ENCODE measurements around the gene KRTAP1-1.
"Not testable (repeated sequence)": the region's sequence is repeated elsewhere in the genome, so short reads cannot be mapped to it uniquely, and the experiment has no call there.

The KRTAP1-1 gene

DNA sequence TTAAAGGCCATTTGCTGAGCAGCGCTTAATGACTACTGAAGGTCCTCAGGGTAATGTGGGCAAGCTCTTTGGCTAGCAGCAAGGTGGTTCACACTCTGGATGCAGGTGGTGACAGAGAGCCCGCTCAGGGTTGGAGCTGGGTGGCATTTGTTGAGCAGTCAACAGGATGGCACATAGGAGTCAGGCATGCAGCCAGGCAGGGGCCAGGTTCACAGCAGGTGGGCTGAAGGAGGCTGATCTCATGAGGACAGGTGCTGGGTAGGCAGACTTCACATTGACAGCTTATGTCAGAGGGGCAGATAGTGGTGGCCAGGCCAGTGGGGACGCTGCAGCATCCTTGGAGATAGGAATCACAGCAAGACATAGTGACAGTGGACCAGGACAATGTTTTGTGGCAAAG, 36.9 kb downstream of the KRTAP1-1 start:
- H3K36me3 ChIP-seq, result no peaks in the 10 kb centered on the region
- no peak overlapping the region for H3K4me3 ChIP-seq (ENCODE audit: low read depth, low read length)
- peak; percentile 21 for DNase-seq
- TF ChIP-seq, protein P1, sequence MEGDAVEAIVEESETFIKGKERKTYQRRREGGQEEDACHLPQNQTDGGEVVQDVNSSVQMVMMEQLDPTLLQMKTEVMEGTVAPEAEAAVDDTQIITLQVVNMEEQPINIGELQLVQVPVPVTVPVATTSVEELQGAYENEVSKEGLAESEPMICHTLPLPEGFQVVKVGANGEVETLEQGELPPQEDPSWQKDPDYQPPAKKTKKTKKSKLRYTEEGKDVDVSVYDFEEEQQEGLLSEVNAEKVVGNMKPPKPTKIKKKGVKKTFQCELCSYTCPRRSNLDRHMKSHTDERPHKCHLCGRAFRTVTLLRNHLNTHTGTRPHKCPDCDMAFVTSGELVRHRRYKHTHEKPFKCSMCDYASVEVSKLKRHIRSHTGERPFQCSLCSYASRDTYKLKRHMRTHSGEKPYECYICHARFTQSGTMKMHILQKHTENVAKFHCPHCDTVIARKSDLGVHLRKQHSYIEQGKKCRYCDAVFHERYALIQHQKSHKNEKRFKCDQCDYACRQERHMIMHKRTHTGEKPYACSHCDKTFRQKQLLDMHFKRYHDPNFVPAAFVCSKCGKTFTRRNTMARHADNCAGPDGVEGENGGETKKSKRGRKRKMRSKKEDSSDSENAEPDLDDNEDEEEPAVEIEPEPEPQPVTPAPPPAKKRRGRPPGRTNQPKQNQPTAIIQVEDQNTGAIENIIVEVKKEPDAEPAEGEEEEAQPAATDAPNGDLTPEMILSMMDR (IDR thresholded peaks at IDR 0.05; ENCODE audit: low read depth, low read length), result no peak
- H3K9me3 ChIP-seq (ENCODE audit: severe bottlenecking), result no peaks in the 10 kb centered on the region
- no peak overlapping the region for H3K27ac ChIP-seq
- no peaks in the 10 kb centered on the region for H3K27me3 ChIP-seq (ENCODE audit: insufficient read depth, low read depth, severe bottlenecking)

DNA sequence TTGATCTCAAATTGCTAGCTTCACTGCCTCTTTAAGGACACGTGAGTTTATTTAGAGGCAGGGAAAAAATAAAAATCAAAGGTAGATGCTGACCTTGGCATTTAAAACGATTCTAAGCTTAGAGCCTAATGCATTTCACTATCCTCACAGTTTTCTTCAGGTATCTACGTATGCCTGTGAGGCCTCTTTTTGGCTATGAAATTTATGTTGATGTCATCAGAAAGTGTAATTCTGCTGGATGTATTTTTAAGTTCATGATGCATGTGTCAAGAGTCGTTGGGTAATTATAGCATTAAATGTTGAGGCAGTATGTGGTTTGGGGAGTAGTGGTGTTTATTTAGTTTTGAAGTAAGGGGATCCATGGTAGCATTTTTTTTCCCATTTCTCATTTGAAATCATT, 37.3 kb downstream of the KRTAP1-1 start:
- Histone ChIP-seq H3K27ac (no peak overlapping the region), H3K4me3 (ENCODE audit: low read depth, low read length) (no peak overlapping the region), H3K36me3 (no peaks in the 10 kb centered on the region), H3K9me3 (ENCODE audit: severe bottlenecking) (no peaks in the 10 kb centered on the region), H3K27me3 (ENCODE audit: insufficient read depth, low read depth, severe bottlenecking) (no peaks in the 10 kb centered on the region)
- no peak for DNase-seq
- TF ChIP-seq, protein P1 (IDR thresholded peaks at IDR 0.05; ENCODE audit: low read depth, low read length), result no peak

DNA sequence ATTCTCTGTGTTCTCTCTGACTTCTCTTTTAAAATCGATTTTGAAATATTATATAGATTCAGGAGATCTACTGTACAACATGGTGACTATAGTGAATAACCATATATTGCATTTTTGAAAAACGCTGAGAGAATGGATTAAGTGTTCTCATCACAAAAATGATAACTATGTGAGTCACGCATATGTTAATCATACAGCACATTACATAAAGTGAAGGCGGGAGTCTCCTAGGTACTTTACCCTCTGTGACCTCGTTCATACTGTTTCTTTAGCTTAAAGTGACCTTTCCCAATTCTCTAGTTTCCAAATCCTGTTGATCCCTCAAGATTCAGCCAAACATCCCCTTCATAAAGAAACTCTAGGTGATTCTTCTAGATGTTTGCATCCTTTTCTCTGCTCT, 38.4 kb downstream of the KRTAP1-1 start:
- no peak overlapping the region for H3K27ac ChIP-seq
- DNase-seq, result no peak
- H3K36me3 ChIP-seq, result no peaks in the 10 kb centered on the region
- TF ChIP-seq, protein P1 (IDR thresholded peaks at IDR 0.05; ENCODE audit: low read depth, low read length), result no peak
- no peaks in the 10 kb centered on the region for H3K9me3 ChIP-seq (ENCODE audit: severe bottlenecking)
- H3K4me3 ChIP-seq (ENCODE audit: low read depth, low read length), result no peak overlapping the region
- no peaks in the 10 kb centered on the region for H3K27me3 ChIP-seq (ENCODE audit: insufficient read depth, low read depth, severe bottlenecking)

DNA sequence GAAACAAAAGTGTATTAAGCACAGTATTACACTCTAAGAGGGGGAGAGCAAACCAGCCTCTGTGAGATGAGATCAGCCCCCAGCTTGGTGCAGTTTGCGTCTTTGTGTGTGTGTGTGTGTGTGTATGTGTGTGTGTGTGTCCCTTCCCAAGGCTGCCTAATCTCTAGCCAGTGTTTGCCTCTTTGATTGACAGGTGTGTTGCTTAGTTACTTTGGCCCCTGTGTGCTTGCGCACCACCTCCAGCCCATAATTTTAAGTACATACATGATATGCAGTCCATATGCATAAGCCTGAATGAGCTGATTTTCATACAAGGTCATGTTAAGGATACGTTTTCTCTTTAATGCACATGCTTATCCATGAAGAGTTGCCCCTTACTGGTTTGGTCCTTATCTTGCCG, 39.5 kb downstream of the KRTAP1-1 start:
- Histone ChIP-seq H3K27me3 (ENCODE audit: insufficient read depth, low read depth, severe bottlenecking) (no peaks in the 10 kb centered on the region), H3K9me3 (ENCODE audit: severe bottlenecking) (no peaks in the 10 kb centered on the region), H3K4me3 (ENCODE audit: low read depth, low read length) (no peak overlapping the region), H3K36me3 (no peaks in the 10 kb centered on the region), H3K27ac (no peak overlapping the region)
- TF ChIP-seq, protein P1 (IDR thresholded peaks at IDR 0.05; ENCODE audit: low read depth, low read length), result no peak
- no peak for DNase-seq

DNA sequence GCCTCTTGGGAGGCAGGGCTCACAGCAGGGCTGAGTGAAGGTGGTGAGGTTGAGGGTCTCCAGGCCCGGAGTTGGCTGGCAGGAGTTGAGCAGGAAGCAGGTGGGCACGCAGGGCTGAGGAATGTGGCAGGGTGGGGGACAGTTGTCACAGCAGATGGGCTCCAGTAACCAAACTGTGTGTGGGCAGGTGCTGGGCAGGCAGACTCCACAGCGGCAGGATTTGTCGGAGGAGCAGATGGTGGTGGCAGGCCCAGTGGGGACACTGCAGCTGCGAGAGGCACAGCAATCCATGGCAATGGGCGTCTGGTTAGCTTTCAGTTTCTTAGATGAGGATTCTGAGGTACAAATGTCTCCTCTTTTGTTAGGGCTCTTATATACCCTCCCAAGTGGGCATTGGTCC, 41.7 kb downstream of the KRTAP1-1 start, which contains the start of gene KRTAP3-2:
TSS of gene KRTAP3-2 (minus strand) at position 344 of the 400 bp plus-strand sequence. CDS start at position 291, 53 bp downstream.
- not testable (repeated sequence) for H3K9me3 ChIP-seq (ENCODE audit: severe bottlenecking); H3K27me3 ChIP-seq (ENCODE audit: insufficient read depth, low read depth, severe bottlenecking); H3K4me3 ChIP-seq (ENCODE audit: low read depth, low read length); H3K36me3 ChIP-seq
- H3K27ac ChIP-seq, result peak within 1 kb of the TSS; percentile 11; the same call in 1 of the 2 replicates
- DNase-seq, result peak; percentile 87

DNA sequence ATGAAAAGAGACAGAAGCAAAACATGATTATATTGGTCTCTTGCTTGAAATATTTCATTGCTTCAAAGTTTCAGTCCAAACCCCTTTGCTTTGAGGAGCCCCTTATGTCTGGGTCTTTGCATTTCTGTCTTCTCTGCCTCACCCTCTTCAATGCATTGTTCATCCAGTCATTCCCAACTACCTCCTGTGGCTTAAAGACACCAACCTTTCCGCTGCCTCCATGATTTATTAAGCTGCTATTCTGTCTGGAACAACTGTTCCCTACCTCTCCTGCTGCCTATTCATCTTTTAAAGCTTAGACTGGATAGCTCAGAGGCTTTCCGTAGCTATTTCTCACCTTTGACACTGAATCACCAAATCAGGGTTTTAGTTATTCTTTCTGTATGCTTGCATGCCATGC, 43.9 kb downstream of the KRTAP1-1 start:
- H3K27me3 ChIP-seq (ENCODE audit: insufficient read depth, low read depth, severe bottlenecking), result no peaks in the 10 kb centered on the region
- H3K36me3 ChIP-seq, result no peaks in the 10 kb centered on the region
- no peaks in the 10 kb centered on the region for H3K9me3 ChIP-seq (ENCODE audit: severe bottlenecking)
- DNase-seq, result no peak
- no peak overlapping the region for H3K4me3 ChIP-seq (ENCODE audit: low read depth, low read length)
- TF ChIP-seq, protein P1 (IDR thresholded peaks at IDR 0.05; ENCODE audit: low read depth, low read length), result no peak
- no peak overlapping the region for H3K27ac ChIP-seq
